Measurements from ENCODE around the gene CLIP1.
"Not testable (repeated sequence)": the region's sequence is repeated elsewhere in the genome, so short reads cannot be mapped to it uniquely, and the experiment has no call there.

GRCh38 chr12:122469856-122470255, 47.4 kb upstream of the CLIP1 start:
- not testable (repeated sequence) for TF ChIP-seq POLR2A, CTCF (IDR thresholded peaks at IDR 0.05)

Data from uterus (tissue), 2 donors.